T-helper 1 cell treated with Interleukin-12 subunit alpha and Interleukin-12 subunit beta and Interleukin-4 antibody, amounts not matched to agents 30 ng/mL and 1 ng/mL, for 36 hours (primary cell): ENCODE data around the gene BET1L. TPM values are rescaled to one million over a fixed set of nuclear protein-coding genes. Genes with fewer than 3 reads are reported as not detected.

Experiments used
- intact Hi-C: fragments of 100-400 bp; cut with micrococcal nuclease; formaldehyde crosslinking; loops from one replicate; pipeline ENCODE4 v1.15.1; 2024
- total RNA-seq: library from RNA; stranded (reverse); gene quantifications from 2 replicates; pipeline ENCODE4 v1.2.3, GENCODE V29; 2022

BET1L gene
- total RNA-seq, 1 donor from 2014 or later = 37.5 TPM

- intact Hi-C loops = no loop called here
These were observed 4.1 kb upstream of the BET1L start for GRCh38 chr11:211295-211694.

GRCh38 chr11:210803-211180, 3.6 kb upstream of the BET1L start:
- intact Hi-C loops = no loop called here

GRCh38 chr11:210122-210802, 3.1 kb upstream of the BET1L start:
- intact Hi-C loops = no loop called here

GRCh38 chr11:209275-210121, 2.3 kb upstream of the BET1L start:
- intact Hi-C loops = loop anchor here (5.0 kb wide), 5 partner anchors 43 to 1643 kb away; partner anchors contain the start of genes LSP1, PGGHG and SLC25A22

GRCh38 chr11:208917-209260, 1.7 kb upstream of the BET1L start:
- intact Hi-C loops = loop anchor here (5.0 kb wide), 5 partner anchors 43 to 1643 kb away; partner anchors contain the start of genes LSP1, PGGHG and SLC25A22

- intact Hi-C loops = loop anchor here (5.0 kb wide), 5 partner anchors 44 to 1644 kb away; partner anchors contain the start of genes LSP1, PGGHG and SLC25A22
These were observed 1.1 kb upstream of the BET1L start for GRCh38 chr11:208181-208916.

- intact Hi-C loops = loop anchor here (1.0 to 5.0 kb wide), 13 partner anchors 28 to 1644 kb away; partner anchors contain the start of genes LSP1, PGGHG, PSMD13 and PTDSS2
These were observed 623 bp upstream of the BET1L start for GRCh38 chr11:207863-208180.

- intact Hi-C loops = loop anchor here (1.0 to 5.0 kb wide), 13 partner anchors 30 to 1646 kb away; partner anchors contain the start of genes LSP1, PGGHG, PSMD13 and PTDSS2
These were observed 532 bp downstream of the BET1L start for GRCh38 chr11:206526-207207.

GRCh38 chr11:206002-206384, 1.2 kb downstream of the BET1L start:
- intact Hi-C loops = loop anchor here (2.0 to 5.0 kb wide), 6 partner anchors 46 to 1646 kb away; partner anchors contain the start of genes LSP1, PGGHG, SIGIRR and SLC25A22

- intact Hi-C loops = loop anchor here (2.0 to 5.0 kb wide), 6 partner anchors 47 to 1647 kb away; partner anchors contain the start of genes LSP1, PGGHG, SIGIRR and SLC25A22
These were observed 1.8 kb downstream of the BET1L start for GRCh38 chr11:205221-206001.

- intact Hi-C loops = loop anchor here (5.0 kb wide), 5 partner anchors 48 to 1648 kb away; partner anchors contain the start of genes LSP1, PGGHG and SLC25A22
These were observed 2.6 kb downstream of the BET1L start for GRCh38 chr11:204587-205109.

GRCh38 chr11:203945-204586, 3.1 kb downstream of the BET1L start:
- intact Hi-C loops = no loop called here

GRCh38 chr11:203056-203944, 3.9 kb downstream of the BET1L start:
- intact Hi-C loops = no loop called here

GRCh38 chr11:202490-202889, 4.7 kb downstream of the BET1L start:
- intact Hi-C loops = no loop called here

GRCh38 chr11:201966-202365, 5.2 kb downstream of the BET1L start:
- intact Hi-C loops = no loop called here

GRCh38 chr11:200224-201003, 6.8 kb downstream of the BET1L start:
- intact Hi-C loops = no loop called here

GRCh38 chr11:199782-200181, 7.4 kb downstream of the BET1L start:
- intact Hi-C loops = no loop called here
